Central memory CD4-positive, alpha-beta T cell (primary cell): Measurements from ENCODE around the gene NOSIP.
A peak's percentile ranks its signal among the peaks of the same experiment; 100 is the strongest.

Experiments used
- DNase-seq: peaks from one replicate; pipeline ENCODE4 v3.0.0; 2022

NOSIP gene

GRCh38 chr19:49544154-49544553 lies 36.2 kb downstream of the NOSIP start:
- no peak for DNase-seq

GRCh38 chr19:49543032-49543431 lies 37.3 kb downstream of the NOSIP start:
- no peak for DNase-seq

- no peak for DNase-seq
These were observed 37.9 kb downstream of the NOSIP start for GRCh38 chr19:49542446-49542845.

GRCh38 chr19:49541914-49542313 lies 38.4 kb downstream of the NOSIP start:
- DNase-seq = no peak

GRCh38 chr19:49539192-49539952 lies 41.0 kb downstream of the NOSIP start:
- DNase-seq = no peak

- DNase-seq = no peak
These were observed 41.7 kb downstream of the NOSIP start for GRCh38 chr19:49538643-49539042.

GRCh38 chr19:49536921-49537462 lies 43.4 kb downstream of the NOSIP start:
- DNase-seq = no peak

- no peak for DNase-seq
These were observed 45.5 kb downstream of the NOSIP start for GRCh38 chr19:49534632-49535385.

GRCh38 chr19:49533551-49534488 lies 46.5 kb downstream of the NOSIP start:
- DNase-seq = peak; percentile 82

GRCh38 chr19:49530708-49531107 lies 49.6 kb downstream of the NOSIP start:
- DNase-seq = no peak

- DNase-seq = no peak
These were observed 52.1 kb downstream of the NOSIP start for GRCh38 chr19:49528211-49528771.

GRCh38 chr19:49524812-49525455 lies 55.4 kb downstream of the NOSIP start:
- no peak for DNase-seq

GRCh38 chr19:49520705-49521319 lies 59.5 kb downstream of the NOSIP start:
- no peak for DNase-seq

- no peak for DNase-seq
These were observed 62.3 kb downstream of the NOSIP start for GRCh38 chr19:49518033-49518432.

GRCh38 chr19:49515767-49516166 lies 64.6 kb downstream of the NOSIP start:
- no peak for DNase-seq

- no peak for DNase-seq
These were observed 66.2 kb downstream of the NOSIP start for GRCh38 chr19:49514151-49514550.

GRCh38 chr19:49513746-49514118 lies 66.6 kb downstream of the NOSIP start:
- no peak for DNase-seq

GRCh38 chr19:49512970-49513745 lies 67.2 kb downstream of the NOSIP start:
- no peak for DNase-seq

- DNase-seq = no peak
These were observed 72.4 kb downstream of the NOSIP start for GRCh38 chr19:49507803-49508494.

GRCh38 chr19:49506575-49507105 lies 73.7 kb downstream of the NOSIP start:
- peak; percentile 72 for DNase-seq
